IPS-20b (cell line): ENCODE data around the gene TCF4.
"Not testable (repeated sequence)": the region's sequence is repeated elsewhere in the genome, so short reads cannot be mapped to it uniquely, and the experiment has no call there.

Experiments
- H3K27ac ChIP-seq: one replicate; pipeline ENCODE4 v1.5.1; 2013; ENCODE audit warnings: low read length
- H3K27me3 ChIP-seq: 2 replicates; pipeline ENCODE4 v1.6.1; 2013; ENCODE audit warnings: mild to moderate bottlenecking, low read length, inconsistent platforms; ENCODE audit not compliant: insufficient read depth
- H3K36me3 ChIP-seq: 2 replicates; pipeline ENCODE4 v1.6.1; 2013; ENCODE audit warnings: low read depth, mild to moderate bottlenecking, inconsistent platforms, low read length, moderate library complexity; ENCODE audit not compliant: insufficient read depth
- H3K4me1 ChIP-seq: 2 replicates; pipeline ENCODE4 v1.6.1; 2013; ENCODE audit warnings: mild to moderate bottlenecking, control low read depth, inconsistent platforms, low read length, moderate library complexity; ENCODE audit not compliant: insufficient read depth
- H3K4me3 ChIP-seq: 2 replicates; pipeline ENCODE4 v1.5.1; 2013; ENCODE audit warnings: mild to moderate bottlenecking, low read length, inconsistent platforms
- H3K9ac ChIP-seq: 2 replicates; pipeline ENCODE4 v1.6.1; 2013; ENCODE audit warnings: low read depth, mild to moderate bottlenecking, inconsistent platforms, low read length, moderate library complexity
- H3K9me3 ChIP-seq: 2 replicates; pipeline ENCODE4 v1.6.1; 2013; ENCODE audit warnings: mild to moderate bottlenecking, low read depth, low read length, inconsistent platforms; ENCODE audit not compliant: insufficient read depth

The TCF4 gene

DNA sequence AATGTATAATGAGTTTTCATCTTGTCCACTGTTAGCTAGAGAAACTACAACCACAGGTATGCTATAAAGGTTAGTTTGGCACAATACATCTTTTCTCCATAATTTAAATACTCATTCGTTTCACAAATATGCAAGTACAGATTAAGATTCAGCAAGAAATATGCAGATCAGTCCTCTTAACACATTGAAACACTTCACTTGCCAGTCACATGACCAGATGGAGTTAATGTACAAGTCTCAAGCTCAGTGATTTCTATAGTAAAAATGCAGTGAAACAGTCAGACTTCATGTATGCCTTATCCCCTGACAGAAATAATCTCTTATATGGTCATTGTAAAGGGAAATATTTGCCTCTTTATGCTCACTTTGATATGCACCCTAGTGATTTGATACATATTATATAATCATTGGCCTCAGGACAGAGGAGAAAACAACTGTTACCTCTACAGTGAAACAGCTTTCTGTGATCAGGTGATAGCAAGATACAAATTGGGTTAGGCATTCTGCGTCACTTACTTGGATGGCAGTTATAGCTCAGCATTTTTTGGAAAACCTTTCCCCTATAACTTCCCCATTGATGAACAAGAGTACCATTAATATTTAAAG, 104.6 kb downstream of the TCF4 start:
- H3K36me3 ChIP-seq = peaks cover 4% of the 10 kb centered on the region; the same call in 1 of the 2 replicates
- no peak overlapping the region for H3K9ac ChIP-seq
- no peaks in the 10 kb centered on the region for H3K9me3 ChIP-seq
- no peaks in the 10 kb centered on the region for H3K27me3 ChIP-seq
- peaks cover 15% of the 10 kb centered on the region; the same call in 1 of the 2 replicates for H3K4me1 ChIP-seq
- no peak overlapping the region for H3K27ac ChIP-seq
- no peak overlapping the region for H3K4me3 ChIP-seq

GRCh38 chr18:55479656-55480420, 108.2 kb downstream of the TCF4 start:
- Histone ChIP-seq H3K9ac (no peak overlapping the region), H3K27me3 (no peaks in the 10 kb centered on the region), H3K9me3 (no peaks in the 10 kb centered on the region), H3K36me3 (peaks cover 4% of the 10 kb centered on the region; the same call in 1 of the 2 replicates), H3K27ac (no peak overlapping the region), H3K4me3 (no peak overlapping the region), H3K4me1 (peaks cover under 1% of the 10 kb centered on the region; the same call in 1 of the 2 replicates)

DNA sequence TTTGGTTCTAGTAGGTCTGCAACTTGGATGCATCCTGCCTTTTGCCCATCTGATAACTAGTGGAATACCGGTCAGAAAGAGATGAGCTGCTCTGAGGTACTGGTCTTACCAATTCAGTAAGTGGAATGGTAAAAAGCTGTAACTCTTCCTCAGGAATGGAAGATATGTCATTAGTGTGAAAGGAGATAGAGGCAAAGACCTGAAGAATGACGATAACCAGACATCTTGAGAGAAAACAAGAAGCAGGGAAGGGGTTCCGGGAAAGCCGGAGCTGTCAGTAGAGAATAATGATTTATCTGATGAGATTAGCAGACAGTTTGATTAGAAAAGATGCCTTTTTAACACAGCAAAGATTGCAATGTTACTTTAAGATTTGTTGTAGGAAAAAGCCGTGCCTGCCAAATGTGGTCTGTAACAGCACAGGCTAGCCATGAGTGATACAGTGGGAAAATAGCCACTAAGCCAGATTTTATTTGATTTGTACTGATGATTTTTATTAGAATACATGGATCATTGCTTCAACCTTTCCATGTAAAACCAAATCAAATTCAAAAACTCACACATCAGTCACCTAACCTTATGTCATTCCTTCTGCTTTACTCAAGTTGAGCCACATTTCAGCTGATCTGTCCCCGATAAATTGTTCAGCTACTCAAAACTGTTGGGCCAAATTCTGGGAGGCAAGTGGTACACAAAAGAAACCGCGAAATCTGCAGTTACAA, 110.0 kb downstream of the TCF4 start:
- peaks cover 2% of the 10 kb centered on the region; the same call in 1 of the 2 replicates for H3K36me3 ChIP-seq

DNA sequence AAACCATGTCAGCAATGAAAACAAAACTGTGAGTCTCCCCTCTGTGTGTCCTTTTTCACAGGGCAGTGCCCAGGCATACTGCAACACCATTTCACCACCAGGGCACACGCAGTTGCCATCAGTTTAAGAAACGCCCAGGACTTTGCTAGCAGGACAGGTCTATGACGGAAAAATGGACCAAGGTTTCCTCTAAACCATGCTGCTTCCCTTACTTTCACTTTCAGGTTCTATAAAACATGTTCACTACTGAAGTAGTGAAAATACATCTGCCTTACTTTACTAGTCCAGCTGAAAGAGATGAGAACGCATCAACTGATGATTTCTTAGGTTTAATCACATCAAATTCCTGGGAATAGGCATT, 110.5 kb downstream of the TCF4 start:
- Histone ChIP-seq H3K4me1 (peaks cover 14% of the 10 kb centered on the region; the same call in 1 of the 2 replicates), H3K9me3 (no peaks in the 10 kb centered on the region), H3K36me3 (no peaks in the 10 kb centered on the region), H3K9ac (no peak overlapping the region), H3K27ac (no peak overlapping the region), H3K4me3 (no peak overlapping the region), H3K27me3 (no peaks in the 10 kb centered on the region)

More for the DNA sequence above, 110.0 kb downstream of the TCF4 start:
- no peak overlapping the region for H3K27ac ChIP-seq
- H3K27me3 ChIP-seq = no peaks in the 10 kb centered on the region
- no peak overlapping the region for H3K9ac ChIP-seq
- no peaks in the 10 kb centered on the region for H3K9me3 ChIP-seq
- no peak overlapping the region for H3K4me3 ChIP-seq
- H3K4me1 ChIP-seq = peaks cover 8% of the 10 kb centered on the region; the same call in 1 of the 2 replicates

- Histone ChIP-seq H3K9ac (no peak overlapping the region), H3K4me3 (no peak overlapping the region), H3K27ac (no peak overlapping the region), H3K9me3 (no peaks in the 10 kb centered on the region), H3K36me3 (no peaks in the 10 kb centered on the region), H3K4me1 (peaks cover 16% of the 10 kb centered on the region; the same call in 1 of the 2 replicates), H3K27me3 (no peaks in the 10 kb centered on the region)
Observed at GRCh38 chr18:55475916-55476315, 112.1 kb downstream of the TCF4 start.

DNA sequence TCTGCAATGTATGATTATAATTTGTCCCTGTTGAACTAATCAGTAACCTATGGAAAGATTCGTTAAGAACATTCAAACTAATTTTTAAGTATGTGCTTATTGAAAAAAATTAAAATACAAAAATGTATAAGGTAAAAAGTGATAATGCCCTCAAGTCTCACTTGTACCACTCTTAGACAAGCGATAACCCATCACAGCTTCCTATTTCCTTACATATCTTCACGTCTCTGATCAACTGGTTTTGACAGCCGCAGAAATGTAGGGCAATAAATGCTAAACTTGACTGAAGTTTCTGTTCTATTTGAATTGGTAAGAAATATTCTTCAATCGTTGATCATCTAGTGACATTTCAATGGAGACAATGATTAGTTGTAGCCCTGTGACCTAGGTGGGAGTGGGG, 112.5 kb downstream of the TCF4 start:
- Histone ChIP-seq H3K4me3 (no peak overlapping the region), H3K4me1 (peaks cover 16% of the 10 kb centered on the region; the same call in 1 of the 2 replicates), H3K36me3 (no peaks in the 10 kb centered on the region), H3K27me3 (no peaks in the 10 kb centered on the region), H3K9ac (no peak overlapping the region), H3K27ac (no peak overlapping the region), H3K9me3 (no peaks in the 10 kb centered on the region)

- Histone ChIP-seq H3K4me3 (no peak overlapping the region), H3K27ac (no peak overlapping the region), H3K9ac (no peak overlapping the region), H3K27me3 (no peaks in the 10 kb centered on the region), H3K9me3 (no peaks in the 10 kb centered on the region), H3K4me1 (peaks cover 16% of the 10 kb centered on the region; the same call in 1 of the 2 replicates), H3K36me3 (no peaks in the 10 kb centered on the region)
Observed at GRCh38 chr18:55473560-55473959, 114.4 kb downstream of the TCF4 start.

- Histone ChIP-seq H3K36me3 (no peaks in the 10 kb centered on the region), H3K27ac (no peak overlapping the region), H3K27me3 (no peaks in the 10 kb centered on the region), H3K9ac (no peak overlapping the region), H3K4me3 (no peak overlapping the region), H3K4me1 (peaks cover 17% of the 10 kb centered on the region; the same call in 1 of the 2 replicates), H3K9me3 (no peaks in the 10 kb centered on the region)
Observed at GRCh38 chr18:55473058-55473457, 114.9 kb downstream of the TCF4 start.

GRCh38 chr18:55470826-55471225, 117.2 kb downstream of the TCF4 start:
- Histone ChIP-seq H3K9me3 (no peaks in the 10 kb centered on the region), H3K36me3 (no peaks in the 10 kb centered on the region), H3K27ac (no peak overlapping the region), H3K9ac (no peak overlapping the region), H3K27me3 (no peaks in the 10 kb centered on the region), H3K4me3 (no peak overlapping the region), H3K4me1 (peaks cover 36% of the 10 kb centered on the region; the same call in 1 of the 2 replicates)

DNA sequence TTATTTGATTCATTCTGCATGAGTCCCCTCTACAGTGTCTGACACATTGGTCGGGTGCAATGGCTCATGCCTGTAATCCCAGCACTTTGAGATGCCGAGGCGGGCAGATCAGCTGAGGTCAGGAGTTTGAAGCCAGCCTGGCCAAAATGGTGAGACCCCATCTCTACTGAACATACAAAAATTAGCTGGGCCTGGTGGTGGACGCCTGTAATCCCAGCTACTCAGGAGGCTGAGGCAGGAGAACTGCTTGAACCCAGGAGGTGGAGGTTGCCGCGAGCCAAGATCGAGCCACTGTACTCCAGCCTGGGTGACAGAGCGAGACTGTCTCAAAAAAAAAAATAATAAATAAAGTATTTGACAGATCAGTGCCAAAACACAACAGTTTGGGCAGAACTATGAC, 118.9 kb downstream of the TCF4 start:
- not testable (repeated sequence) for H3K4me3 ChIP-seq, H3K27me3 ChIP-seq, H3K27ac ChIP-seq, H3K36me3 ChIP-seq, H3K9me3 ChIP-seq, H3K9ac ChIP-seq
- peaks cover 41% of the 10 kb centered on the region; the same call in 1 of the 2 replicates for H3K4me1 ChIP-seq

- H3K9me3 ChIP-seq = no peaks in the 10 kb centered on the region
- peaks cover 25% of the 10 kb centered on the region; the same call in 1 of the 2 replicates for H3K4me1 ChIP-seq
- no peak overlapping the region for H3K27ac ChIP-seq
- H3K4me3 ChIP-seq = no peak overlapping the region; the same call in 1 of the 2 replicates
- H3K27me3 ChIP-seq = no peaks in the 10 kb centered on the region
- H3K36me3 ChIP-seq = peaks cover 18% of the 10 kb centered on the region; the same call in 1 of the 2 replicates
- H3K9ac ChIP-seq = no peak overlapping the region
Observed at GRCh38 chr18:55466789-55467188, 121.2 kb downstream of the TCF4 start.
